HFF-Myc (cell line): ENCODE data around the gene ALLC.

Experiments used
- DNase-seq: peaks from one replicate; pipeline ENCODE4 v3.0.0-alpha.2; 2011; ENCODE audit warnings: low read depth; ENCODE audit errors: extremely low read depth
- H3K4me3 ChIP-seq: replicated peaks from 2 replicates; pipeline ENCODE4 v1.5.1; 2011; ENCODE audit warnings: low read depth, mild to moderate bottlenecking, control low read depth, low read length
- TF ChIP-seq, protein P1 (sequence below): IDR thresholded peaks from 2 replicates; pipeline ENCODE4 v1.5.1; 2012; ENCODE audit warnings: mild to moderate bottlenecking, low read depth, low read length, control low read depth; ENCODE audit errors: missing control alignments

ALLC gene

DNA sequence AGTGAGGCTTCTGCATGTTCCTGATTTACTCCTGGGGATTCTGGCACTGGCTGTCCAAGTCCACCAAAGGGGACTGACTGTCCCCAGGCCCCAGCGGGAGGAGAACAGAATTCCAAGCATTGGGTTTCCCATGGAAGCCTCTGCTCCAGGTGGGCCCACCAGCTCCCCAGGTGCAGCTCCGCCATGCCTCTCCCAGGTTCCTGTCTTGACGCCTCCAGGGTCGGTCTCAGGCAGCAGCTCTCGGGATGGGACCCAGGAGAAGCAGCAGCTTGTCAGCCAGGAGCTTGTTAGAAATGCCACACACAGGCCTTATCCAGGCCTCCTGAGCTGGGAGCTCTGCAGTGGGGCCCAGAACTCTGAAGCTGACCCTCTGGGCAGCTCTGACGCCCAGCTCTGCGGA is 93.3 kb downstream of the ALLC start:
- TF ChIP-seq, protein P1, sequence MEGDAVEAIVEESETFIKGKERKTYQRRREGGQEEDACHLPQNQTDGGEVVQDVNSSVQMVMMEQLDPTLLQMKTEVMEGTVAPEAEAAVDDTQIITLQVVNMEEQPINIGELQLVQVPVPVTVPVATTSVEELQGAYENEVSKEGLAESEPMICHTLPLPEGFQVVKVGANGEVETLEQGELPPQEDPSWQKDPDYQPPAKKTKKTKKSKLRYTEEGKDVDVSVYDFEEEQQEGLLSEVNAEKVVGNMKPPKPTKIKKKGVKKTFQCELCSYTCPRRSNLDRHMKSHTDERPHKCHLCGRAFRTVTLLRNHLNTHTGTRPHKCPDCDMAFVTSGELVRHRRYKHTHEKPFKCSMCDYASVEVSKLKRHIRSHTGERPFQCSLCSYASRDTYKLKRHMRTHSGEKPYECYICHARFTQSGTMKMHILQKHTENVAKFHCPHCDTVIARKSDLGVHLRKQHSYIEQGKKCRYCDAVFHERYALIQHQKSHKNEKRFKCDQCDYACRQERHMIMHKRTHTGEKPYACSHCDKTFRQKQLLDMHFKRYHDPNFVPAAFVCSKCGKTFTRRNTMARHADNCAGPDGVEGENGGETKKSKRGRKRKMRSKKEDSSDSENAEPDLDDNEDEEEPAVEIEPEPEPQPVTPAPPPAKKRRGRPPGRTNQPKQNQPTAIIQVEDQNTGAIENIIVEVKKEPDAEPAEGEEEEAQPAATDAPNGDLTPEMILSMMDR = no peak
- no peak overlapping the region for H3K4me3 ChIP-seq
- DNase-seq = no peak

DNA sequence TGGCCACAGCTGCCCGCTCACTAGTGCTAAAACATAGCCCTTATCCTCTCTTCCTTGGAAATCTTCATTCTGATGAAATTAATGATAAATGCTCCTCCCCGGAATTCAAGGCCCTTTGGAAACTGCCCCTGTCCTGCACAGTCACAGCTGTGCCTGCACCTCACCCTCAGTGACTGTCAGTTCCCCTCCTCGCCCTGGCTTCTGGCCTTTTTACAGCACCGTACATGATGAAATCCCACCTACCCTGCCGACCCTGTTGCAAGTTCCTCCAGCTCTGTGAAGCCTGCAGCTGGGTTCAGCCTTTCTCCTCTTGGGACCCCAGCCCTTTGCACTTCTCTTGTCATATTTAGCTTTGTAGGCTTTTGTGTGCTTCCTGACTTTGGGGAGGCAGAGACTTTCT is 93.8 kb downstream of the ALLC start:
- TF ChIP-seq, protein P1 = no peak
- no peak overlapping the region for H3K4me3 ChIP-seq
- no peak for DNase-seq
